Neural cell (in vitro differentiated cells): Measurements from ENCODE around the gene NFKBIA. TPM values are rescaled to one million over a fixed set of nuclear protein-coding genes. Genes with fewer than 3 reads are reported as not detected.

Source experiments
- H2AFZ ChIP-seq: fragments of 200-600, 300-800 bp; sonication (generic), shearing (Covaris generic); 2 replicates; pipeline ENCODE4 v1.6.0; 2014; ENCODE audit warnings: low read depth, mild to moderate bottlenecking, antibody characterized with exemption, low read length, moderate library complexity
- H3F3A ChIP-seq: fragments of 200-600 bp; shearing (Covaris generic); 2 replicates; pipeline ENCODE4 v1.6.1; 2016; ENCODE audit warnings: mild to moderate bottlenecking, moderate library complexity, mixed read lengths, antibody characterized with exemption, low read length; ENCODE audit not compliant: insufficient read depth, poor library complexity, severe bottlenecking
- H3K27ac ChIP-seq: fragments of 200-600, 300-800 bp; sonication (generic), shearing (Covaris generic); 2 replicates; pipeline ENCODE4 v1.5.1; 2014; ENCODE audit warnings: mild to moderate bottlenecking, low read length, moderate library complexity
- H3K27me3 ChIP-seq: fragments of 300-800, 200-600 bp; sonication (generic), shearing (Covaris generic); 2 replicates; pipeline ENCODE4 v1.6.0; 2014; ENCODE audit warnings: mild to moderate bottlenecking, low read depth, low read length, moderate library complexity; ENCODE audit not compliant: insufficient read depth
- H3K36me3 ChIP-seq: fragments of 300-800, 200-600 bp; sonication (generic), shearing (Covaris generic); 2 replicates; pipeline ENCODE4 v1.5.1; 2014; ENCODE audit warnings: mild to moderate bottlenecking, antibody characterized with exemption, low read length, moderate library complexity; ENCODE audit not compliant: insufficient read depth
- H3K4me2 ChIP-seq: fragments of 300-800, 200-600 bp; sonication (generic), shearing (Covaris generic); 2 replicates; pipeline ENCODE4 v1.6.0; 2014; ENCODE audit warnings: mild to moderate bottlenecking, low read length
- H3K4me3 ChIP-seq: fragments of 300-800, 200-600 bp; sonication (generic), shearing (Covaris generic); 2 replicates; pipeline ENCODE4 v1.5.1; 2014; ENCODE audit warnings: mild to moderate bottlenecking, low read length, moderate library complexity
- H3K79me2 ChIP-seq: fragments of 200-600 bp; shearing (Covaris generic); replicated peaks from 2 replicates; pipeline ENCODE4 v1.6.0; 2014; ENCODE audit warnings: mild to moderate bottlenecking, low read length, moderate library complexity; ENCODE audit not compliant: insufficient read depth
- H3K9ac ChIP-seq: fragments of 300-800, 200-600 bp; sonication (generic), shearing (Covaris generic); 2 replicates; pipeline ENCODE4 v1.6.1; 2016; ENCODE audit warnings: mild to moderate bottlenecking, low read length, mixed read lengths
- H3K9me2 ChIP-seq: fragments of 200-600 bp; shearing (Covaris generic); 2 replicates; pipeline ENCODE4 v1.6.1; 2016; ENCODE audit warnings: mild to moderate bottlenecking, low read length, mixed read lengths; ENCODE audit not compliant: insufficient read depth
- H3K9me3 ChIP-seq: fragments of 200-600, 300-800 bp; sonication (generic), shearing (Covaris generic); 2 replicates; pipeline ENCODE4 v1.6.1; 2016; ENCODE audit warnings: mild to moderate bottlenecking, mixed run types, low read length, moderate library complexity, mixed read lengths
- H4K20me1 ChIP-seq: fragments of 200-600 bp; shearing (Covaris generic); 2 replicates; pipeline ENCODE4 v1.6.1; 2016; ENCODE audit warnings: mild to moderate bottlenecking, mixed run types; ENCODE audit not compliant: insufficient read depth
- EP300 ChIP-seq: fragments of 450-650 bp; conservative IDR thresholded peaks from 2 replicates; pipeline ENCODE4 v1.6.1; 2014; ENCODE audit warnings: antibody characterized with exemption, mild to moderate bottlenecking, moderate library complexity; ENCODE audit not compliant: poor library complexity, severe bottlenecking
- EZH2 ChIP-seq: fragments of 200-600, 300-800 bp; shearing (Covaris generic), sonication (generic); IDR thresholded peaks from 2 replicates; pipeline ENCODE4 v1.6.1; 2014; ENCODE audit warnings: antibody characterized with exemption, low read length, borderline replicate concordance, mild to moderate bottlenecking; ENCODE audit not compliant: insufficient read depth, poor library complexity, severe bottlenecking
- MXI1 ChIP-seq: fragments of 450-650 bp; conservative IDR thresholded peaks from 2 replicates; pipeline ENCODE4 v1.6.1; 2014; ENCODE audit warnings: antibody characterized with exemption, mild to moderate bottlenecking; ENCODE audit not compliant: poor library complexity, severe bottlenecking
- RAD21 ChIP-seq: fragments of 450-650 bp; conservative IDR thresholded peaks from 2 replicates; pipeline ENCODE4 v1.6.1; 2014; ENCODE audit warnings: antibody characterized with exemption, mild to moderate bottlenecking, moderate library complexity
- SMC3 ChIP-seq: fragments of 450-650 bp; conservative IDR thresholded peaks from 2 replicates; pipeline ENCODE4 v1.6.1; 2014; ENCODE audit warnings: antibody characterized with exemption, mild to moderate bottlenecking, moderate library complexity; ENCODE audit not compliant: poor library complexity
- TAF1 ChIP-seq: IDR thresholded peaks from 2 replicates; pipeline ENCODE4 v1.6.1; 2012; ENCODE audit warnings: low read depth
- polyA plus RNA-seq: library from polyadenylated mRNA; depleted of rRNA; stranded (reverse); fragments of >200 nt; gene quantifications from 2 replicates; pipeline ENCODE4 v1.2.3, GENCODE V29; 2014
- TF ChIP-seq, protein P1 (sequence below): IDR thresholded peaks from 2 replicates; pipeline ENCODE4 v1.6.1; 2012; ENCODE audit warnings: borderline replicate concordance
- TF ChIP-seq, protein P2 (sequence below): fragments of 450-650 bp; IDR thresholded peaks from 2 replicates; pipeline ENCODE4 v1.5.1; 2014; ENCODE audit warnings: antibody characterized with exemption, mild to moderate bottlenecking, moderate library complexity; ENCODE audit not compliant: poor library complexity, severe bottlenecking

The NFKBIA gene
- polyA plus RNA-seq, 1 donor from 2014 or later: 48.8 TPM

DNA sequence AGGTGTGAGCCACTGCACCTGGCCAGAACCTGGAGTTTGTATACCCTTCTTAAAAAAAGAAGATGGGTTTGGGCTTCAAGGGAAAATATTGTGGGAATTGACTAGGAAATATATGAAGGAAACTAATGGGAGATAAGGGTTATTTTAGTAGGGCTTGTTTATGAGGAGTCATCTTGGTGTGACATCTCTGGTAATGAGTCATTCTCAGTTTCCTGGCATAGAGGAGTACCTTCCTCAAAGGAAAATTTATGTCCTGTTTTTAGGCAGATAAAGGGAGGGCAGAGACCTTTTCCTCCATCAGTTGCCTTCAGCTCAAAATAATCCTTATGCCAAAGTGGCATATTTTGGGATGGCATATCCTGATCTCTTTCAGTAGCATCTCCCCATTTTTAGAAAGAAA, 30.6 kb upstream of the NFKBIA start:
- H3K27me3 ChIP-seq: no peaks in the 10 kb centered on the region
- TF ChIP-seq TAF1 (no peak), SMC3 (no peak), EZH2 (no peak), EP300 (no peak)
- TF ChIP-seq, protein P1, sequence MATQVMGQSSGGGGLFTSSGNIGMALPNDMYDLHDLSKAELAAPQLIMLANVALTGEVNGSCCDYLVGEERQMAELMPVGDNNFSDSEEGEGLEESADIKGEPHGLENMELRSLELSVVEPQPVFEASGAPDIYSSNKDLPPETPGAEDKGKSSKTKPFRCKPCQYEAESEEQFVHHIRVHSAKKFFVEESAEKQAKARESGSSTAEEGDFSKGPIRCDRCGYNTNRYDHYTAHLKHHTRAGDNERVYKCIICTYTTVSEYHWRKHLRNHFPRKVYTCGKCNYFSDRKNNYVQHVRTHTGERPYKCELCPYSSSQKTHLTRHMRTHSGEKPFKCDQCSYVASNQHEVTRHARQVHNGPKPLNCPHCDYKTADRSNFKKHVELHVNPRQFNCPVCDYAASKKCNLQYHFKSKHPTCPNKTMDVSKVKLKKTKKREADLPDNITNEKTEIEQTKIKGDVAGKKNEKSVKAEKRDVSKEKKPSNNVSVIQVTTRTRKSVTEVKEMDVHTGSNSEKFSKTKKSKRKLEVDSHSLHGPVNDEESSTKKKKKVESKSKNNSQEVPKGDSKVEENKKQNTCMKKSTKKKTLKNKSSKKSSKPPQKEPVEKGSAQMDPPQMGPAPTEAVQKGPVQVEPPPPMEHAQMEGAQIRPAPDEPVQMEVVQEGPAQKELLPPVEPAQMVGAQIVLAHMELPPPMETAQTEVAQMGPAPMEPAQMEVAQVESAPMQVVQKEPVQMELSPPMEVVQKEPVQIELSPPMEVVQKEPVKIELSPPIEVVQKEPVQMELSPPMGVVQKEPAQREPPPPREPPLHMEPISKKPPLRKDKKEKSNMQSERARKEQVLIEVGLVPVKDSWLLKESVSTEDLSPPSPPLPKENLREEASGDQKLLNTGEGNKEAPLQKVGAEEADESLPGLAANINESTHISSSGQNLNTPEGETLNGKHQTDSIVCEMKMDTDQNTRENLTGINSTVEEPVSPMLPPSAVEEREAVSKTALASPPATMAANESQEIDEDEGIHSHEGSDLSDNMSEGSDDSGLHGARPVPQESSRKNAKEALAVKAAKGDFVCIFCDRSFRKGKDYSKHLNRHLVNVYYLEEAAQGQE: no peak
- H3K9ac ChIP-seq: no peak overlapping the region
- H3K79me2 ChIP-seq: no peaks in the 10 kb centered on the region
- no peak overlapping the region for H3K27ac ChIP-seq
- H3K36me3 ChIP-seq: no peaks in the 10 kb centered on the region
- H3K4me2 ChIP-seq: no peak overlapping the region
- H3K9me3 ChIP-seq: no peaks in the 10 kb centered on the region
- H2AFZ ChIP-seq: no peak overlapping the region
- H3K4me3 ChIP-seq: no peak overlapping the region
- H3F3A ChIP-seq: no peaks in the 10 kb centered on the region
- H3K9me2 ChIP-seq: no peaks in the 10 kb centered on the region
- no peaks in the 10 kb centered on the region for H4K20me1 ChIP-seq

DNA sequence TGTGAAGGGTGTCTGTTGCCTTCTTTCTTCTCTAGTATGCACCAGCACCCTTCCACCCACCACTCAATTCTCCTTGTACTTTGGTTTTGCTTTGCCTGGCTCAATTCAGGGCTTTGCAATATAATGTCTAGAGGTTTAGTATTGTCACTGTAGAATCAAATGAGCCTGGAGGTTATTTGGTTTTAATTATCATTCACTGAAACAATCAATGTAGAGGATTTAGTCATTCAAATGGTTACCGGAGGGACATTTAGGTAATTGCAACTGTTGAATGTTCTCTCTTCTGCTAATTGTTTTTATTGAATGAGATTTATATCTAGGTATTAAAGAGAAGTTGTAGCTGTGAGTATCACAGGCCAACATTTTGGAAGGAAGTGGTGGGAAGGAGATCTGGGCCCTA, 29.3 kb upstream of the NFKBIA start:
- H3F3A ChIP-seq: no peaks in the 10 kb centered on the region
- no peaks in the 10 kb centered on the region for H3K9me3 ChIP-seq
- H3K27ac ChIP-seq: no peak overlapping the region
- H2AFZ ChIP-seq: no peak overlapping the region
- H3K9ac ChIP-seq: no peak overlapping the region
- TF ChIP-seq EZH2 (no peak), EP300 (no peak), RAD21 (no peak), MXI1 (no peak)
- TF ChIP-seq, protein P2, sequence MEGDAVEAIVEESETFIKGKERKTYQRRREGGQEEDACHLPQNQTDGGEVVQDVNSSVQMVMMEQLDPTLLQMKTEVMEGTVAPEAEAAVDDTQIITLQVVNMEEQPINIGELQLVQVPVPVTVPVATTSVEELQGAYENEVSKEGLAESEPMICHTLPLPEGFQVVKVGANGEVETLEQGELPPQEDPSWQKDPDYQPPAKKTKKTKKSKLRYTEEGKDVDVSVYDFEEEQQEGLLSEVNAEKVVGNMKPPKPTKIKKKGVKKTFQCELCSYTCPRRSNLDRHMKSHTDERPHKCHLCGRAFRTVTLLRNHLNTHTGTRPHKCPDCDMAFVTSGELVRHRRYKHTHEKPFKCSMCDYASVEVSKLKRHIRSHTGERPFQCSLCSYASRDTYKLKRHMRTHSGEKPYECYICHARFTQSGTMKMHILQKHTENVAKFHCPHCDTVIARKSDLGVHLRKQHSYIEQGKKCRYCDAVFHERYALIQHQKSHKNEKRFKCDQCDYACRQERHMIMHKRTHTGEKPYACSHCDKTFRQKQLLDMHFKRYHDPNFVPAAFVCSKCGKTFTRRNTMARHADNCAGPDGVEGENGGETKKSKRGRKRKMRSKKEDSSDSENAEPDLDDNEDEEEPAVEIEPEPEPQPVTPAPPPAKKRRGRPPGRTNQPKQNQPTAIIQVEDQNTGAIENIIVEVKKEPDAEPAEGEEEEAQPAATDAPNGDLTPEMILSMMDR: no peak
- H3K79me2 ChIP-seq: no peaks in the 10 kb centered on the region
- H4K20me1 ChIP-seq: no peaks in the 10 kb centered on the region
- H3K4me2 ChIP-seq: no peak overlapping the region
- no peaks in the 10 kb centered on the region for H3K9me2 ChIP-seq
- H3K4me3 ChIP-seq: no peak overlapping the region
- no peaks in the 10 kb centered on the region for H3K27me3 ChIP-seq
- H3K36me3 ChIP-seq: no peaks in the 10 kb centered on the region
